A673 (cell line): Measurements from ENCODE around the gene PCK1.

Source experiments
- EZH2 ChIP-seq: fragments of 200-600 bp; sonication (generic); IDR thresholded peaks from 2 replicates; pipeline ENCODE4 v1.6.1; 2017; ENCODE audit warnings: borderline replicate concordance, low read depth, mild to moderate bottlenecking, mixed read lengths, antibody characterized with exemption, low read length; ENCODE audit not compliant: poor library complexity, severe bottlenecking
- TF ChIP-seq, protein P1 (sequence below): fragments of 300-800, 200-600 bp; sonication (generic); conservative IDR thresholded peaks from 2 replicates; pipeline ENCODE4 v1.5.1; 2017; ENCODE audit warnings: low read depth, mild to moderate bottlenecking, antibody characterized with exemption, low read length, moderate library complexity, mixed read lengths

DNA sequence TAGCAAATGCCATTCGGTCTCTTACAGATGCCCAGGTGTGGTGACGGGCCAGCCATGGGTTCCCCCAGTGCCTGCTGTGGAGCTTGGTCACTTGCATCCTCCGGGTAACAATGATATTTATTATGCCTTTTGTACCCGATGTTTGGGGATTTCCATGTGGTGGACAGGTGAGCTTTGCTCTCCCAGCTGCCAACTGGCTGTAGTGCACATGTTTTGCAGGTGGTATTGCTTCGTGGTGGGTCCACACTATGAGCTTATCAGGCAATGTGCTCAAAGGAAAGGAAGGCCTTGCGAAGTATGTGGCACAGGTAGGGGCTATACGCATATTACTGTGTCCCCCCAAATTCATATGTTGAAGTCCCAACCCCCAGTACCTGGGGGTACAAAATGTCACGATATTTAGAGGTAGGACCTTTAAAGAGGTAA lies 31.7 kb upstream of the PCK1 start:
- TF ChIP-seq, protein P1, sequence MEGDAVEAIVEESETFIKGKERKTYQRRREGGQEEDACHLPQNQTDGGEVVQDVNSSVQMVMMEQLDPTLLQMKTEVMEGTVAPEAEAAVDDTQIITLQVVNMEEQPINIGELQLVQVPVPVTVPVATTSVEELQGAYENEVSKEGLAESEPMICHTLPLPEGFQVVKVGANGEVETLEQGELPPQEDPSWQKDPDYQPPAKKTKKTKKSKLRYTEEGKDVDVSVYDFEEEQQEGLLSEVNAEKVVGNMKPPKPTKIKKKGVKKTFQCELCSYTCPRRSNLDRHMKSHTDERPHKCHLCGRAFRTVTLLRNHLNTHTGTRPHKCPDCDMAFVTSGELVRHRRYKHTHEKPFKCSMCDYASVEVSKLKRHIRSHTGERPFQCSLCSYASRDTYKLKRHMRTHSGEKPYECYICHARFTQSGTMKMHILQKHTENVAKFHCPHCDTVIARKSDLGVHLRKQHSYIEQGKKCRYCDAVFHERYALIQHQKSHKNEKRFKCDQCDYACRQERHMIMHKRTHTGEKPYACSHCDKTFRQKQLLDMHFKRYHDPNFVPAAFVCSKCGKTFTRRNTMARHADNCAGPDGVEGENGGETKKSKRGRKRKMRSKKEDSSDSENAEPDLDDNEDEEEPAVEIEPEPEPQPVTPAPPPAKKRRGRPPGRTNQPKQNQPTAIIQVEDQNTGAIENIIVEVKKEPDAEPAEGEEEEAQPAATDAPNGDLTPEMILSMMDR, result no peak
- TF ChIP-seq EZH2, result no peak
